Measurements from ENCODE around the gene MYO9B.
A peak's percentile ranks its signal among the peaks of the same experiment; 100 is the strongest.
"Not testable (repeated sequence)": the region's sequence is repeated elsewhere in the genome, so short reads cannot be mapped to it uniquely, and the experiment has no call there.

MYO9B gene

GRCh38 chr19:17116996-17117702 is 41.6 kb downstream of the MYO9B start:
- no peak for DNase-seq

- no peak for DNase-seq
Measured at GRCh38 chr19:17118957-17119356, 43.4 kb downstream of the MYO9B start.

DNA sequence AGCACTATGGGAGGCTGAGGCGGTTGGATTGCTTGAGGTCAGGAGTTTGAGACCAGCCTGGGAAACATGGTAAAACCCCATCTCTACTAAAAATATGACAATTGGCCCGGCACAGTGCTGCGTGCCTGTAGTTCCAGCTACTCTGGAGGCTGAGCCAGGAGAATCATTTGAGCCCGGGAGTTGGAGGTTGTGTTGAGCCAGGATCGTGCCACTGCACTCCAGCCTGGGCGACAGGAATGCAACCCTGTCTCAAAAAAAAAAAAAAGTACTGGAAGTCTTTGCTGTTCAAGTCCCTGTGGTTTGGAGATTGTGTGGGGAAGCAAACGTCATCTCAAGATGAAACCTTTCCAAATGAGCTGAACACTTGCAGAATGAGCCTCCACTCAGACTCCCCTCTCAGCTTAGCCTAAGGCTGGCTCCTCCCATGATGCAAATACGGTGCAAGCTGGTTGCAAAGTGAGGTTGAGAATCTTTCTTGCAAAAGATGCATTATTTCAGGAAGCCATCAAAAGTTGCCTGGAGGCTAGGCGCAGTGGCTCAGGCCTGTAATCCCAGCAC is 46.2 kb downstream of the MYO9B start:
- DNase-seq = no peak

- no peak for DNase-seq
Measured at GRCh38 chr19:17123041-17123440, 47.5 kb downstream of the MYO9B start.

- DNase-seq = no peak
Measured at GRCh38 chr19:17124025-17124424, 48.4 kb downstream of the MYO9B start.

- DNase-seq = peak; percentile 86
Measured at GRCh38 chr19:17125062-17125727, 49.6 kb downstream of the MYO9B start.

GRCh38 chr19:17125728-17126677 is 50.4 kb downstream of the MYO9B start:
- peak; percentile 69 for DNase-seq

DNA sequence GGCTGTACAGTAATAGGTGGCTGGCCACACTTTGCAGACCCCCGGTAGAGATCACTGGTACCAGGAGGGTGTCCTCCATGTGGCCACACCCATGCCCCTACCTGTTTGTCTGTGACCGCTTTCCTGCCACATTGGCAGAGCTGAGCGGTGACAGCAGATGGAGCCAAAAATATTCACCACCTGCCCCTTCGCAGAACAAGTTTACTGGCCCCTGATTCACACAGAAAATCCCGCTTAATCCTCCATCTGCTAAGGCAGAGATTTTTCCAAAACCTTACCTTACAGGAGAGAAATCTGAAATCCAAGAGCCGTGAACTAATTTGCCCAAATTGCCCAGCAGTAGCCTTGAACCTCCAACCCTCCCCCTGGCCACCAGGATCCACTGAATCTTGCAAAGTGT is 52.1 kb downstream of the MYO9B start:
- DNase-seq = peak; percentile 94

GRCh38 chr19:17128403-17128802 is 52.8 kb downstream of the MYO9B start:
- DNase-seq = no peak

DNA sequence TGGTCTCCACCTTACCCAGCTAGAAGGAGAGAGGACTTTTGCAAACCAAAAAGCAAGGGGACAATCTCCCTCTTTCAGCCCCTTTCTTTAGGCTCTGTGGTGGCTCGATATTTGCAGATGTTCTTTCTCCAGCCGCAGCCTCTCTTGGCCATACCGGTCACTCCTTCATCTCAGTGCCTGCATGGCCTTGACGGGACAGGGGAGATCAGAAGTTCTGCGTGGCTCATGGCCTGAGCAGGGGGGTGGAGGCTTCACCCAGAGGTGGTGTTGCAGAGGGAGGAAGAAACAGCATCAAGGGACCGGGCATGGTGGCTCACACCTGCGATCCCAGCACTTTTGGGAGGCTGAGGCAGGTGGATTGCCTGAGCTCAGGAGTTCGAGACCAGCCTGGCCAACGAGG is 53.2 kb downstream of the MYO9B start:
- no peak for DNase-seq

GRCh38 chr19:17129377-17129776 is 53.8 kb downstream of the MYO9B start:
- DNase-seq = no peak

- peak; percentile 95 for DNase-seq
Measured at GRCh38 chr19:17135001-17135853, 59.6 kb downstream of the MYO9B start.

DNA sequence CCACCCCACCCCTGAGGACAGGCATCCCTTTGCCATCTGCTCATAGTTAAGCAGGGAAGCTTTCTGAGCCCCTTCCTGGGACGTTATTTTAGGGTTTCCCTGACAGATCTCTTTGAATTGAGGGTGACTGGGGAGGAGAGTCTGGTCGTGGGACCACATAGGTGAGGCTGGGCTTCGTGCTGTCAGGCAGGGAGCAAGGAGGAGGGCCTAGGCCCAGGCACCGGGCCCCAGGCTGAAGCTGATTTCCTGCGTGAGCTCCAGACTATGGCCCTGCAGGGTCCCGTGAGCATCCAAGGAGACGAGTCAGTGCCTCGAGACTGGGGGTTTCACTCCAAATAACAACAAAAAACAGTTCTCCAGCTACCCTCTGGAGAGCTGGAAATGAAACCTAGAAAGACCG is 60.4 kb downstream of the MYO9B start:
- DNase-seq = no peak

DNA sequence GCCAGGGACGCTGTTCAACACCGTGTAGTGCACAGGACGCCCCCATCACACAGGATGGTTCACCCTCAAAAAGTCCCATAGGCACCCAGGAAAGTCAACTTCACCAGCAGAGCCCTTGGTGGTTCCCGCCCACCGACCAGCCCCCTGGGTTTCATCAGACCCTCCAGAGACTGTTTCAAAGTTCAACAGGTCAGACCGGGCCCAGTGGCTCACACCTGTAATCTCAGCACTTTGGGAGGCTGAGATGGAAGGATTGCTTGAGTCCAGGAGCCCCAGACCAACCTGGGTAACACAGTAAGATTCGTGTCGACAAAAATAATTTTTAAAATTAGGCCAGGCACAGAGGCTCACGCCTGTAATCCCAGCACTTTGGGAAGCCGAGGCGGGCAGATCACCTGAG is 61.0 kb downstream of the MYO9B start:
- DNase-seq = no peak

DNA sequence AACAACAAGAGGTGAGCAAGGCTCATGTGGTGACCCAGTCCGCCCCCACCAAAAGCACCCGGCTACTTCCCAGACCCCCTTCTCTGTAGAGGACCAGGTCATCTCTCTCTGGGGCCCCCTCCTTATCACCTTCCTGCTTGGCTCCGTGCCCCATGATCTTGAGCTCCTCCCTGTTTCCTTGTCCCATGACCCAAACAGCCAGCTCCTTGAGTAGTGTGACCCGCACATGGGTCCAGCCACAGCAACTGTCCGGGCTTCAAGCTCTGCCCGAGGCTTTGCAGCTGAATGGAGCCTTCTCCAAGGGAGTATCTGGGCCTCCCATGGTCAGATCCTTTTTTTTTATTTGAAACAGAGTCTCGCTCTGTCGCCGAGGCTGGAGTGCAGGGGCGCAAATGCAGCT is 61.8 kb downstream of the MYO9B start:
- no peak for DNase-seq

- not testable (repeated sequence) for DNase-seq
Measured at GRCh38 chr19:17138052-17138846, 62.7 kb downstream of the MYO9B start.

DNA sequence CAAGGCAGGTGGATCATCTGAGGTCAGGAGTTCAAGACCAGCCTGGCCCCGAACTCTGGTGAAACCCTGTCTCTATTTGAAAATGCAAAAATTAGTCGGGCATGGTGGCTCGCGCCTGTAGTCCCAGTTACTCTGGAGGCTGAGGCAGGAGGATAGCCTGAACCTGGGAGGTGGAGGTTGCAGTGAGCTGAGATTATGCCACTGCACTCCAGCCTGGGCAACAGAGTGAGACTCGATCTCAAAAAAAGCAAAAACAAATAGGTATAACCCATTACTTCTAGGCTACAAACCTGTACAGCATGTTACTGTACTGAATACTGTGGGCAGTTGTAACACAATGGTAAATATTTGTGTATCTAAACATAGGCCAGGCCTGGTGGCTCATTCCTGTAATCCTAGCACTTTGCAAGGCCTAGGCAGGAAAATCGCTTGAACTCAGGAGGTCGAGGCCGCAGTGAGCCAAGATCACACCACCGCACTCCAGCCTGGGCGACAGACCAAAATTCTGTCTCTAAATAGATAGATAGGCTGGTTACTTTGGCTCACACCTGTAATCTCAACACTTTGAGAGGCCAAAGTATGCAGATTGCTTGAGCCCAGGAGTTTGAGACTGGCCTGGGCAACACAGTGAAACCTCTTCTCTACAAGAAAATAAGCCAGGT is 63.5 kb downstream of the MYO9B start:
- DNase-seq = no peak

DNA sequence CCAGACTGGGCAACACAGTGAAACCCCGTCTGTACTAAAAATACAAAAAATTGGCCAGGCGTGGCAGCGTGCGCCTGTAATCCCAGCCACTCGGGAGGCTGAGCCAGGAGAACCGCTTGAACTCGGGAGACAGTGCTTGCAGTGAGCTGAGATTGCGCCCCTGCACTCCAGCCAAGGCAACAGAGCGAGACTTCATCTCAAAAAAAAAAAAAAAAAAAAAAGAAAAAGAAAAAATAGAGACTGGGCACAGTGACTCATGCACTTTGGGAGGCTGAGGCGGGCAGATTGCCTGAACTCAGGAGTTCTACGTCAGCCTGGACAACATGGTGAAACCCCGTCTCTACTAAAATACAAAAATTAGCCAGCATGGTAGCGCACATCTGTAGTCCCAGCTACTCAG is 69.2 kb downstream of the MYO9B start:
- DNase-seq = not testable (repeated sequence)

DNA sequence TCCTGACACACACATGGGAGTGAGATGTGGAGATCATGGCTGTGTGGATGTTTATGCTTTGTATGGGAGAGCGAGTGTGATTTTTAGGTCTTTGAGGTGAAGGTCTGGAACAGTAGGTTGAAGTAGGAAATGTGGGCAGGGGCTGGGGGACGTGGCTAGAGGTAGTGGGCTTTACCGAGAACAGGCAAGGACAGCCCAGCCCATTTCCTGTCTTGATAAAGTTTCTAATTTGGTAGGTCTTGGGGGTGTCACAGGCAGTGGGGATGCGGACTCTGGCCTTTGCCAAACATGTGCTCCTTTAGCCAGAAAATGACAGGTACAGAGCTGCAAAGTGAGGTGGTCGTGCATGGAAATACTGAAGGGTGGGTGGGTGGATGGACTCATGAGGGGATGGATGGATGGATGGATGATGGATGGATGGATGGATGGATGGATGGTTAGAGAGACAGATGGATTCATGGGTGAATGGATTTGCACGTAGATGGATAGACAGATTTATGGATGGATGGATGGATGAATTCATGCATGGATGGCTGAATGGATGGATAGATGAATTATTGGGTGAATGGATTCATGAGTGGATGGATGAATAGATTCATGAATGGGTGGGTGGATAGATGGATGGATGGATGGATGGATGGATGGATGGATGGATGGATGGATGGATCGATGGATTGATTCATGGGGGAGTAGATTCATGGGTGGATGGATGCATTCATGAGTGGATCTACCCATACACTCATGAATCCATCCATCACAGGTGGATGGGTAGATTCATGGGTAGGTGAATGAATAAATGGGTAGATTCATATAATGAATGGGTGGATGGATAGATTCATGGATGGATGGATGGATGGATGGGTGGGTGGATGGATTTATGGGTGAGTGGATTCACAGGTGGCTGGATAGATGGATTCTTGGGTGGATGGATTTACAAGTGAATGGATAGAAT is 70.2 kb downstream of the MYO9B start:
- no peak for DNase-seq

- no peak for DNase-seq
Measured at GRCh38 chr19:17148130-17148529, 72.6 kb downstream of the MYO9B start.
